ENCODE results near the gene SMPD2.
A peak's percentile ranks its signal among the peaks of the same experiment; 100 is the strongest.

The SMPD2 gene

GRCh38 chr6:109453156-109453555 lies 12.6 kb downstream of the SMPD2 start:
- Histone ChIP-seq H3K36me3 (ENCODE audit: control insufficient read depth in 2 of 2, insufficient read depth in 1 of 2, low read length in 2 of 2) (peaks cover 0 to 23% of the 10 kb centered on the region in 2 experiments; a peak in 1 of 3 replicates), H3K4me3 (ENCODE audit: low read depth, low read length) (no peak overlapping the region), H3K9me3 (ENCODE audit: control insufficient read depth, insufficient read depth, low read depth, low read length) (no peaks in the 10 kb centered on the region), H3K27ac (ENCODE audit: extremely low read depth, low read depth, low read length) (no peak overlapping the region), H3K4me1 (ENCODE audit: control insufficient read depth, insufficient read depth, low read length) (no peaks in the 10 kb centered on the region)
- ChIA-PET POLR2A (interaction anchor here (1.4 to 5.2 kb wide), 2 partner anchors 8 to 12 kb away, joined by 13 to 39 read pairs; partner anchors contain the start of genes PPIL6 and SMPD2), CTCF (interaction anchor here (1.8 to 3.3 kb wide), 2 partner anchors 11 to 70 kb away, joined by 4 to 21 read pairs; partner anchors contain the start of genes PPIL6 and SMPD2)
- TF ChIP-seq MZF1 (tag by site-specific recombination; IDR thresholded peaks at IDR 0.05; ENCODE audit: borderline replicate concordance) (no peak), ZNF341 (tag by site-specific recombination; IDR thresholded peaks at IDR 0.05; ENCODE audit: low read depth) (0 out of 2 replicates have a peak, but pooled peaks have one; percentile 28), MEIS1 (CRISPR knock-in tag; IDR thresholded peaks at IDR 0.05; ENCODE audit: borderline replicate concordance) (no peak), ZNF600 (tag by site-specific recombination; IDR thresholded peaks at IDR 0.05) (0 out of 2 replicates have a peak, but pooled peaks have one; percentile 10), ZNF624 (tag by site-specific recombination; IDR thresholded peaks at IDR 0.05) (no peak)

- no peak for TF ChIP-seq ZNF174 (tag by site-specific recombination; IDR thresholded peaks at IDR 0.05)
- no peak for TF ChIP-seq ZNF221 (tag by site-specific recombination; IDR thresholded peaks at IDR 0.05; ENCODE audit: borderline replicate concordance)
- TF ChIP-seq ZNF600 (tag by site-specific recombination; IDR thresholded peaks at IDR 0.05), result 0 out of 2 replicates have a peak, but pooled peaks have one; percentile 1
- TF ChIP-seq SALL2 (tag by site-specific recombination; IDR thresholded peaks at IDR 0.05; ENCODE audit: borderline replicate concordance), result no peak
- TF ChIP-seq YY1 (tag by site-specific recombination; IDR thresholded peaks at IDR 0.05), result no peak
- TF ChIP-seq SCRT1 (tag by site-specific recombination; IDR thresholded peaks at IDR 0.05; ENCODE audit: borderline replicate concordance), result no peak
- 0 out of 2 replicates have a peak, but pooled peaks have one; percentile 30 for TF ChIP-seq GLIS2 (tag by site-specific recombination; IDR thresholded peaks at IDR 0.05)
- TF ChIP-seq ZNF549 (tag by site-specific recombination; IDR thresholded peaks at IDR 0.05), result no peak
- no peak for TF ChIP-seq ZBTB17 (tag by site-specific recombination; IDR thresholded peaks at IDR 0.05)
- TF ChIP-seq ZNF423 (tag by site-specific recombination; IDR thresholded peaks at IDR 0.05), result no peak
- TF ChIP-seq ZNF341 (tag by site-specific recombination; IDR thresholded peaks at IDR 0.05; ENCODE audit: low read depth), result no peak
- TF ChIP-seq PRDM2 (tag by site-specific recombination; IDR thresholded peaks at IDR 0.05; ENCODE audit: borderline replicate concordance), result no peak
- no peak for TF ChIP-seq ZNF473 (tag by site-specific recombination; IDR thresholded peaks at IDR 0.05)
- TF ChIP-seq PRDM6 (tag by site-specific recombination; IDR thresholded peaks at IDR 0.05), result no peak
- peak; percentile 73 for TF ChIP-seq ZIC2 (tag by site-specific recombination; IDR thresholded peaks at IDR 0.05)
- TF ChIP-seq ZNF571 (tag by site-specific recombination; IDR thresholded peaks at IDR 0.05), result no peak
- TF ChIP-seq ZNF558 (tag by site-specific recombination; IDR thresholded peaks at IDR 0.05), result no peak
- no peak for TF ChIP-seq ZNF664 (tag by site-specific recombination; IDR thresholded peaks at IDR 0.05)
- TF ChIP-seq ZNF23 (tag by site-specific recombination; IDR thresholded peaks at IDR 0.05; ENCODE audit: borderline replicate concordance), result no peak
- no peak for TF ChIP-seq KLF8 (tag by site-specific recombination; IDR thresholded peaks at IDR 0.05)
- TF ChIP-seq ZNF354C (tag by site-specific recombination; IDR thresholded peaks at IDR 0.05; ENCODE audit: borderline replicate concordance, low read depth), result no peak
- TF ChIP-seq IKZF3 (tag by site-specific recombination; IDR thresholded peaks at IDR 0.05), result no peak
- TF ChIP-seq ZNF184 (tag by site-specific recombination; IDR thresholded peaks at IDR 0.05), result no peak
- Histone ChIP-seq H3K4me3 (ENCODE audit: low read depth, low read length) (no peak overlapping the region), H3K4me1 (ENCODE audit: control insufficient read depth, insufficient read depth, low read length) (no peaks in the 10 kb centered on the region), H3K27ac (ENCODE audit: extremely low read depth, low read depth, low read length) (no peak overlapping the region), H3K36me3 (ENCODE audit: control insufficient read depth in 2 of 2, insufficient read depth in 1 of 2, low read length in 2 of 2) (peaks cover 0 to 27% of the 10 kb centered on the region in 2 experiments; a peak in 1 of 3 replicates), H3K9me3 (ENCODE audit: control insufficient read depth, insufficient read depth, low read depth, low read length) (no peaks in the 10 kb centered on the region)
- ChIA-PET POLR2A (interaction anchor here (1.3 to 5.2 kb wide), 4 partner anchors 9 to 71 kb away, joined by 3 to 39 read pairs (median 8); partner anchors contain the start of genes CD164, PPIL6 and SMPD2), CTCF (interaction anchor here (1.8 to 3.3 kb wide), 2 partner anchors 12 to 71 kb away, joined by 4 to 21 read pairs; partner anchors contain the start of genes PPIL6 and SMPD2)
Measured at GRCh38 chr6:109453594-109454495, 13.3 kb downstream of the SMPD2 start.

All from HEK293 (cell line).